ENCODE data around the gene ZNF480. TPM values are rescaled to one million over a fixed set of nuclear protein-coding genes. Genes with fewer than 3 reads are reported as not detected.

ZNF480 gene
- total and polyA plus RNA-seq, 2 of the 8 experiments (the other 6 are each of a cell fraction or from before 2014, with no cell fraction given) = 3.4 to 32.9 TPM

- TF ChIP-seq FOSL1 (IDR thresholded peaks at IDR 0.05; ENCODE audit: insufficient read depth, low read depth, low read length) = no peak
- TF ChIP-seq SP2 (IDR thresholded peaks at IDR 0.05; ENCODE audit: low read length) = no peak
- TF ChIP-seq ASH2L (IDR thresholded peaks at IDR 0.05; ENCODE audit: low read length) = no peak
Observed at GRCh38 chr19:52307275-52307674, 10.3 kb downstream of the ZNF480 start (continued).

Measured in H1 (cell line).